NCI-H1694 (cell line): ENCODE measurements around the gene SLC2A9.

Experiments
- DNase-seq: peaks from one replicate; lab custom pipeline; 2025; lab: John Stamatoyannopoulos, UW

SLC2A9 gene

DNA sequence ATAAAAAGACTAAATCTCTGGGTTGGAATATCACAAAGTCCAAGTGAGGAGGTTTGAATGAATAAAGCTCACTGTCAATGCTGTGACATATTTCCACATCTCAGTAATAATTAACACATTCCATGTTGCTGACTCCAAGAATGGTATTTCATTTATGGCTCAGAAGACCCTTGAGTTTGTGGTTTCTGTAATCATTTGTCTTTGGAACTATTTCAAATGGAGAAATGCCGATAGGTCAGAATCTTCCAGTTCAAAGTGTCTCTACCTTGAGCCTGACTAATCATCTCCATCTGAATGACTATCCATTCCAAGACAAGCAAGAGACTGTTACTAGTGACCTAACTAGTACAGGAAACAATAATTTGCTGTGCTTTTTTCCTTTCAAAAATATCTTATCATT lies 24.2 kb upstream of the SLC2A9 start:
- no peak for DNase-seq

DNA sequence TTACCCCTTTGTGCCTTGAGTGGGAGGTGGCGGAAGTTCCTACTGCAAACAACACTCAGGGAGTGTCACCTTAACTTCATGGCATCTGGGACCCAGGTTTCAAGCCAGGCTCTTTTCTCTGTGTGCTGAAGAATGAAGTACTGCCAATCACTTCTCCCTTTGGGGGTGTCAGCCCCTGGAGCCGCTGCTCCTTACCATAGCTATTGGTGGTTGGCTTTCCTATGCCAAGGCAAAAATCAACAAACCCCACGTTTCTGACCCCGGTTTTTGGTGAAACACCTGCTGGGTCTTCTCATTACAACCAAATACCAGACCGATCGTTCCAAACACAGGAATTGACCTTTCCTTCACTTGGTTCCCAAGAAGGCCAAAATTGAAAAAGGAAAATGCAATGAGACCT lies 19.7 kb upstream of the SLC2A9 start:
- no peak for DNase-seq

DNA sequence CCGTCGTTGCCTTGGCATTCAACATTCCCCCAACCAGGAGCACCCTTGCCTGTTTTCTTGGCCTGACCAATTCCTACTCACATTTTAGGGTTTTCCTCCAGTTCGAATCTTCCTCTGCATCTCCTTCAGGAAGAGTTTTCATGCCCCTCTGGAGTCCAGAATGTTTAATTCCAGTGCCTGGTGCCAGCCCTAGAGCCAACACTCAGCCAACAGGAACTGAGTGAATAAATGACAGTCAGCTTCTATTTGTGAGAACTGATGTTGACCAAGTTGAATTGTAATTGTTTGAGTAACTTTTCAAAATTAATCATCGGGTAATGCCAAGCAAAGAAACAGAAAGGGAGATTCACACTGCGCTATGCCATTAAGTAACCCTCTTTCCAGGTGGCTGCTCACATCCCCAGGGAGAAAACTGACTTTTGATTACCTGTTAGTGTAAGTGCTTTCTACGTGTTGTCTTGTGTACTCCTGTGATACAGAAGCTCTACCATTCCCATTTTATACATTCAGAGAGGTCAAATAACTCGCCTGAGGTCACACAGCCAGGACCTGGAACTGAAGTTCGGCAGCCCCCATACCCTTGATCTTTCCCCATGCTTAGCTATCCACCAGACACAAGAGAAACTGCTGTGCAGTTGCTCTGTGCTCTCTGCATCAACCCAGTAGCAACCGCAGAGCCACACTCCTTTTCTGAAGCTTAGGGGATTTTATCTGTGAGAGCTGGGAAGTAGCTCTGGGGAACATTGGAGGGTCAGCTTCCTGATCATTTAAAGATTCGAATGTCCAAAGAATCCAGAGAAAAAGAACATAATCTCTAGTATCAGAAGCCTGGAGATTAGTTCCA lies 19.0 kb upstream of the SLC2A9 start:
- DNase-seq: no peak

DNA sequence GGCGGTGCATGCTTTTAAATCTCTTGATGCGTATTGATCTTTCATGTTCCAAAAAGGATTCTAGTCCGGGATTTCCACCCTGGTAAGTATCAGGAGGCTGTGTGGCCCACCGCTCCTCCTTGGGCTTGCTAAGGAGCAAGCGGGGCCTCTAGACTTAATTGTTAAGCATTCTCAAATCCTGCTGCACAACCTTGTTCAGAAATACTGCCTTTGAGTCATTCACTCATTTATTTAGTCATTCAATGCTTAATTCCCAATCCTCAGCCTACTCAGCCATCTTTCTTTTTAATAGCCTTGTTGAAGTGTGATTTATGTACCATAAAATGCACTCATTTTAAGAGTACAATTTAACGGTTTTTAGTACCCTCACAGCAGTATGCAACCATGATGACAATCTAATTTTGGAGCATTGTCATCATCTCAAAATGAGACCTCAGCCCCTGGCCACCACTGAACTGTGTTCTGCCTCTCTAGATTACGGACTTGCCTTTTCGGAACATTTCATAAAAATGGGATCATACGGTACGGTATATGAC lies 15.6 kb upstream of the SLC2A9 start:
- no peak for DNase-seq

DNA sequence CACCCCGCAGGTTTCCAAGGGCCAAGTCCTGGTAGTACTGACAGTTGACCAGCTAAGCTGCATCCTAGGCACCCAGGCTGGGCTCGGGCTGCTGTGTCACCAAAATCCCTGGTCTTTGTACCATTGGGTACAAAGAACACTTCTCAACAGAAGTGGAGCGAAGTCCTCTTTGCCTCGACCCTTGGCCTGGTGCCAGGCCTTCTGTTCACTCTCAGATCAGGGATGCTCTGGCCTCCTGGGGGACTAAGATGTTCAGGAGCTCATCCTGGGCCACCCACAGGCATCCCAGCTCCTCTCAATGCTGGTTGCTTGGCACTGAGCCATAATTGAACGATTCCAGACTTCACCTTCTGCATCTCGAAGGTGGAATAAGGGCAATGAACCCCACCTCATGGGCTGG lies 13.8 kb upstream of the SLC2A9 start:
- DNase-seq: no peak

DNA sequence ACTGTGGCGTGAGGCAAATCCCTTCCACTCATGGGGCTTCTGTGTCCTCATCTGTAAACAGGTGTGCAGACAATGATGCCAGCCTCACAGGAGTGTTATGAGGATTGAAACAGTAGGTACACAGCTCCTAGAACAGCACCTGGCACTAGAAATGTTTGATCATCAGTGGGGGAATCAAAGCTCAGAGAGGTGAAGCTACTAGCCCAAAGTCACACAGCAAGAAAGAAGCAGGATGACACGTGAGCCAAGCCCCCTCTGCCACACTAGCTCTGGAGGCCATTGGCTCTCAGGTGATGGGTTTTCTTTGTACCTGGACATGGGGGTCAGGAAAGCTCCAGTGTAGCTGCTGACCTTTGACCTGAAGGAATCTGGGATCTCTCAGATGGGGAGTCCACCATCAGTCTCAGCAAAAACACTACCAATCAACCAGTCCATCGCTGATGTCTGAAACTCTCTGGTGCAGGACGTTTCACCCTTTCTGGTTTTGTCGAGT lies 13.4 kb upstream of the SLC2A9 start:
- DNase-seq: no peak

DNA sequence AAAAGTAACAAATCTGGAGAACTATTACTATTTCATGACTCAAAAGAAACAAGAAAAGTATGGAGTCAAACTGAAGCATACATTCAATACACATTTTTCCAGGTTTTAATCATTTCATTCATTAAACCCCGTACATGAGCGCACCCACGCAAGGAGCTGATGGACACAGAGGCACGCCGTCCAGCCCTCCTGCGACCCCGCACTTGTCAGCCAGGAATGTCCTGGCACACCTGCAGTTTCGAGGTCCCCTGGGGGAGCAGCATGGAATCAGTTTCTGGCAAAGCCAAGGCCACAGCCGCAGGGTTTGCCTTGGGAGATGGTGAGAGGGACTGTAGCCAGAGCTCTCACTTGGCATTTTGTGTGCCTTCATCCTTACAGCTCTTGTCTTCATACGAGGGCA lies 12.8 kb upstream of the SLC2A9 start:
- DNase-seq: no peak

DNA sequence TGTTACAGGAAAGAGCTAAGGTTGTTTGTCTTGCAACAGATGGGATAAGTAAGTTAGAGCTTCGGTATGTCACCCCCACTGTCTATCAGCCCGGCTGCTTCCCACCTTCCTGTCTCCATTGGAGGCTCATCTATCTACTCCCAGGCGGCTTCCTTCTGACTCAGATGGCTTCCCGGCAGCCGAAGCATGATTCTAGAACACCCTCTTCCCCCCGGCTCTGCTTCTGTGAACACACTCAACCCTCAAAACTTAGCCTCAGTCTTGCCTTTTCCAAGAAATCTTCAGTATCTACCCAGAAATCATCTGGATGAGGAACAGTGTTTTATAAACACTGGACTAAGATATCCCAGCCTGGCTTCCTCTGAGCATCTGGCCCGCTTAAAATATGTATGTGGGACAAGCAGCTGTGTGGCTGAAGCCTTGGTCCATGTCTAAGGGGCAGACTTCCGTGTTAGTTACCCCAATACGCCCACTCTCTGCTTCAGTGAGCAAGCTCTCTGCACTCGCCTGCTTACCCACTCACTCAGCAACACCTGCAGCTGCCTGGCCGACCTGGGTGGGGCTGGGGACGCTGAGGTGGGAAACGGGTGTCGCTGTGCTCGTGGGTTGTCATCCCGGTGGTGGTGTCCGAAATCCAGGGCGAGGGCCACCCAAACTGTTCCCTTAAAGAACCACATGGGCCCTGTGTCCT lies 12.0 kb upstream of the SLC2A9 start:
- DNase-seq: no peak

DNA sequence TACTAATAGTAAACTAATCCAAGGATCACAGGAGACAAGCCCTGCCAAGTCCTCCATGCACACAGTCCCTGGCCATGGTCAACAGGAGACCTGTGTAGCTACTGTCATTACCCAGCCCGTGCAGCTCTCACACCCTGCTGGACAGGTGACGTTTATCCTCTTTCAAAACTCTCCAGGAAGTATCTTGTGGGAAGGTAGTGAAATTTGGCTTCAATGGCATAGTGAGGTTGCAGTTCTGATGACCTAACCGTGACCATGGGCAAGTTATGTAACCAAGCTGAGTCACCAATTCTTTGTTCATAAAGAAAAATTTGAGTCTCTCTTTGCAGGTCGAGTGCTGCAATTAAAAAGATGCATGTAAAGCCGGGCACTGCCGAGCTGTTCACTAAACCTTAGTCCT lies 11.3 kb upstream of the SLC2A9 start:
- DNase-seq: no peak

DNA sequence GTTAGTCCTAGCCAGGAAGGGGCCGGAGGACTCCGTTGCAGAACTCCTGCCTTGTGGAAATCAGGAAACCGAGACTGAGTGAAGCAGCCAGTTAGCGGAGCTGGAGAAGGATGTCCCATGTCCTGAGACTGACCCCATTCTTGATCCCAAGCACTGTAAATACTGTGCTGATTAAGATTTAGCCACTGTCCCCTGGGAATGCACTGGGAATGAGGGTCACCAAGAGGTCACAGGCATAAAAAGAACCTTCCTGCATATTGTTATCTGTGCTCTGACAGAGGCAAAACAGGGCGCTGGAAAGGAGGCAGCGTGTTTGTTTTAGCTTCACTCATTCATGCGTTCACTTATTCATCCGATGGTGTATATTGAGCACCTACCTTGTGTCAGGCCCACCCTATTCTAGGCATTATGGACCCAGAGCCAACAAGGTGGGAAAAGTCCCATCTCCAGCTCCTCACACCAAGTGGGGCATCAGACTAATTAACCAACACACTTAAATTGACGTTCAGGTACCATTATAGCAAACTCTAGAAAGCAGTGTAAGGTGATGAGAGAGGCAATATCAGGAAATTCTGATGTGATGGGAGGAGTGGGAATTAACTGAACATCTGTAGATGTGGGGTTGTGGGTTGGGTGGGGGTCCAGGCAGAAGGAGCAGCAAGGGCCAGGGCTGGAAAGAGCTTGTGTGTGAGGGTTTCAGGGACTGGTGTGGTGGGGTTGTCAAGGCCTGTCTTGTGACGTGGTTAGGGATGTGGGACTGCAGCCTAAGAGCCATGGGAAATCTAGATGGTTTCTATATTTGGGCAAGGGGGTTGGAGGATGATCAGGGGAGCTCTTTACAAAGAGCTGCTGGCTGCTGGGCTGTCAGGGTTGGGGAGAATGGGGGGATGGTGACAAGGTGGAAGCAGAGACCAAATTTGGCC lies 10.6 kb upstream of the SLC2A9 start:
- no peak for DNase-seq

DNA sequence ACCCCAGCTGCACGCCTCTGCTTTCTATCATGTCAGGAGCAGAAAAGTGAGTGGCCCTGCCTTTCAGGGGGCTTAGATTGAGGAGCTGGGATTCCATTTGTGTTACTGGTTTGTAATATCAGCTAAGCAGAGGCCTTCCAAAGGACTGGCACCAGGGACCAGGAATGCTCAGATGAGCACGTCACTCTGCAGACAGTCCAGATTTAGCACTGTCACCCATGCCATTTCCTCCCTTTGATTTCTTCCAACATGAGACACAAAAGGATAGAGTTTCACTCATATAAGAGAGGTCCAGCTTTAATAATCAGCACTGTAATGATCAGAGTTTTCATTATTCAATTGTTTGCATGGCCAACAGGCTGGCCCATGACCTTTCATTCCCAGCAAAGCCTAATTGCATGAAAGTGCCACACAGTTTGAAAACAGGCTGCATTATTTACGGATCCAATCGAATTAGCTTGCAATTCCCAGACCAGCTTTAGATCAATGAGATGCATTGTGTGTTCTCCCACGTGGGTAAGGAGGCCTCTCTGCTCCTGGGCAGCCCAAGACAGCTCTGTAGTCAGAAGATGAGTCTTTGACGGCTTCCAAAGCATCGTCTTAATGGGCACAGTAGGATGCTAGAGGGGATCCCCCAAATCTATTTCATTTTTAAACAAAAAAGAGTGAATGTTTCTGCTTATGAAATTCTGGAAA lies 9.8 kb upstream of the SLC2A9 start:
- DNase-seq: no peak

DNA sequence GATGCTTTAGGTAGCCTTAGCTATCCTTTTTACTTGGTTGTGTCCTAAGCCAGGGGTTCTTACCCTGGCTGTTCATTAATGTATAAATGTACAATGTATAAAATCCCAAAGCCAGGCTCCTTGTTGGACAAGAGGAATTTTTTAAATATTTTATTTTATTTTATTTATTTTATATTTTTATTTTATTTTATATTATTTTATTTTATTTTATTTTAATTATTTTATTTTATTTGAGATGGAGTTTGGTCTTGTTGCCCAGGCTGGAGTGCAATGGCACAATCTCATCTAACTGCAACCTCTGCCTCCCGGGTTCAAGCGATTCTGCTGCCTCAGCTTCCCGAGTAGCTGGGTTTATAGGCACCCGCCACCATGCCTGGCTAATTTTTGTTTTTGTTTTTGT lies 8.1 kb upstream of the SLC2A9 start:
- DNase-seq: no peak

DNA sequence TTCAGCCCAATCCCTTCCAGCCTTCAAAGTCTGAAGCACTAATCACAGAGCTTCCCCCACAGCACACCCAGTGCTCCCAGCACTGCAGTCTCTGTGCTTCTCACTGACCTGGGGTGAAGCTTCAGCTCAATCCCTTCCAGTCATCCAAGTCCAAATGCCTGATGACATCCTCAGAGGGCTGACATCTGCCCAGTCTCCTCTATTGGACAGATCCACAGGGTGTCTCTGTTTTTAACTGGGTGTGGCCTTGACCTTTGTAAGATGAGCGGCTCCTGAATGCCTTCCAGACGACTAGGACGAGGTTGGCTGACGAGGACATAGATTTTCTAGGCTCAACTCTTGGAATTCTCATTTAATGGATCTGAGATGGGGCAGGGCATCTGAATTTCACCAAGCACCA lies 7.6 kb upstream of the SLC2A9 start:
- DNase-seq: no peak

DNA sequence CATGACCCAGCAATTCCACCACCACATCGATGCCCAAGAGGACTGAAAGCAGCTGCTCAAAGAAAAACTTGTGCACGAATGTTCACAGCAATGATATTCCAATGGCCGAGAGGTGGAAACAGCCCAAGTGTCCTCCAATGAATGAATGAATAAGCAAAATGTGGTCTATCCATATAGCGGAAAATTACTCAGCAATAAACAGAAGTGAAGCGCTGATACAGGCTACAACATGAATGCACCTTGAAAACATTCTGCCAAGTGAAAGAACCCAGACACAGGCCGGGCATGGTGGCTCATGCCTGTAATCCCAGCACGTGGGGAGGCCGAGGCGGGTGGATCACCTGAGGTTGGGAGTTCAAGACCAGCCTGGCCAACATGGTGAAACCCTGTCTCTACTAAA lies 5.2 kb upstream of the SLC2A9 start:
- DNase-seq: no peak

DNA sequence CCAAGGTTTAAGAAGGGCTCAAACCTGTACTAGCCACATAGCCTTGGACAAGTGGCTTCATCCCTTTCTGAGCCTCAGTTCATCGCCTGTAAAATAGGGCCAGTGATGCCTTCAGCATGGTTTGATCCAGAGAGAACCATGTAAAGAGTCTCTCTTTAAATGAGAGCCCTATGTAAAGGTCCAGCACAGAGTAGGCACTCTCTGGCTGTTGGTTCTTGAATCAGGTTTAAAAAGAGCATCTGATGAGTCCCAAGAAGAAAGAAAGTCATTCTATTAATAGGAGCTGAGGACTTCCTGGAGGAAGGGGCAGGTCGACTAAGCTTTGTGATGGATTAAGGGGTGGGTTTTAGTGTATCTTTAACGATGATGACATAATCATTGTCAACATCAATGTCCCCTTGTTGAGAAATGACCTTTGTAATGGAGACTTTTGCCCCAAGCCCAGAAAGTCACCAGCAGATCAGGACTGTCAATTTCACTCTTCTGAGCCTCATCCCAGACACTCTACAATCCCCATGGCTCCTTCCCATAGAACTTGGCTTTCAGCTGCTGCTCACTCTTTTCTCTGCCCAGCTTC lies 4.0 kb upstream of the SLC2A9 start:
- no peak for DNase-seq

DNA sequence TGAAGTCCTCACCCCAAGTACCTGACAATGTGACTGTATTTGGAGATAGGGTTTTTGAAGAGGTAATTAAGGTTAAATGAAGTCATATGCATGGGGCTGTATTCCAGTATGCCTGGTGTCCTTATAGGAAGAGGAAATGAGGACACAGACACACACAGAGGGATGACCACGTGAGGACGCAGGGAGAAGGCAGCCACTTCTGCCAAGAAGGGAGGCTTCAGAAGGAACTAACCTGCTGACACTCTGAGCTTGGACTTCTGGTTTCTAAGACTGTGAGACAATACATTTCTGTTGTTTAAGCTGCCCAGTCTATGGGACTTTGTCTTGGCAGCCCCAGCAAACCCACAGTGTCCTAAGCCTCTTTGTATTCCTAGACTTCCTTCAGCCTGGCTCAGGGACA lies 3.0 kb upstream of the SLC2A9 start:
- no peak for DNase-seq

DNA sequence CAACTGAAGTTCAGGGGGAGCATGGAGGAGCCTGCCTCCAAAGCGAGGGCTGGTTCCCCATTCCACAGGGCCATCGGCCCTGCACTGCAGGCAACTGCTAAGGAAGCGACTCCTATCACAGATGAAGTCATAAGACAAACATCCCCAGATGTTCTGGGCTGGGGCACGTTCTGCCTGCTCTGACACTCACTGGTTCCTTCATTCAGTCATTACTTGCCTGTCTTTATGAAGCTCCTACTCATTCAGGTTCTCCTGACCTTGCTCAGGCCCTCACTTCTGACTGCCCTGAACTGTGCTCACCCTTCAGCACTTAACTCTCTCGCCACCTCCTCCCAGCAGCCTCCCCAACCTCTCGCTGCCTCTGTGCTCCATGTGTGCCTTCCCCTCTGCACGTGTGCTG lies 2.5 kb upstream of the SLC2A9 start:
- no peak for DNase-seq

DNA sequence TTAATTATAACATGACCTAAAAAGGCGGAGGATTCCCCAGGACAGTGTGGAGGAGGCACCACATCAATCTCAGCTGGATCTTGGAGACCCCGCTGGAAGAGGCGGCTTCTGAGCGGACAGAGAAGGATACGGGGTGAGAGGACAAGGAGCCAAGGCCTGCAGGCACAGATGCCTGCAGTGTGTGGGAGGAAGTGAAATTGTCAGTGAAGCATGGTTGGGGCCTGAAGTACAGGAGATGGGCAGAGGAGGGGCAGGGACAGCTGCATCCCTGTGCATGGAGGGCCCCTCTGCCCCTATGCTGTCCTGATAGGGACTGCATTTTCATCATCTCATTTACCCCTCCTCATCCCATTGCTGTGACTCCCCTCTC lies 1.7 kb upstream of the SLC2A9 start:
- no peak for DNase-seq

DNA sequence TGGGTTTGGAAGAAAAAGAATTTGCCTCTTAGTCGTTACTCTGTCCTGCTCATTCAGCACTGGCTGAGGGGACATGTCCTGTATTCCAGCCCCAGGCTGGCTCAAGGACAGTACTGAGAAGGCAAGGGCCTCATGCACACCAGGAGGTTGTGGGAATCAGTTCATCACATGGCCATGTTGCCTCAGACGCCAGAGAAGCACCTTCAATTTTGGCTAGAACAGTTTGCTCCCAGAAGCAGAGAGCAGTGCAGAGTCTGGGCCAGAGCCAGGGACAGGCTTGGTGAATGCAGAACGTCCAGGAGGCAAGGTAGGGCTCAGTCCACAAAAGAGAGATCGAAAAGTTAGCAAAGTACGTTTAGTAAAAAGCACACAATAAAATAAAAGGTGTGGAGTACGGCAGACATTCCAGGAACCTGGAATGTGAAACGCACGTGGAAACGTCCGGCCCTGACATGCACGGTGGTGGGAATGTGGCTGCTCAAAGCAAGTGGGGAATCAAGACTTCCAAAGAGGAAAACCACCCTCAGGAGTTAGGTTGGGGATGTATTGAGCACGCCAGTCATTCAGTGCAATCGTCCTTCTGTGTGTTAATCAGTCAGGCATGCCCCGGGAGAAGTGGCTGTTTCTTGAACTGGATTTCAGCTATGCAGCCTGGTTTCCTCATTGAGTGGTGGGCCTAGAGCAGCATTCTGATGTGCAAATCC lies 1.2 kb upstream of the SLC2A9 start:
- no peak for DNase-seq

DNA sequence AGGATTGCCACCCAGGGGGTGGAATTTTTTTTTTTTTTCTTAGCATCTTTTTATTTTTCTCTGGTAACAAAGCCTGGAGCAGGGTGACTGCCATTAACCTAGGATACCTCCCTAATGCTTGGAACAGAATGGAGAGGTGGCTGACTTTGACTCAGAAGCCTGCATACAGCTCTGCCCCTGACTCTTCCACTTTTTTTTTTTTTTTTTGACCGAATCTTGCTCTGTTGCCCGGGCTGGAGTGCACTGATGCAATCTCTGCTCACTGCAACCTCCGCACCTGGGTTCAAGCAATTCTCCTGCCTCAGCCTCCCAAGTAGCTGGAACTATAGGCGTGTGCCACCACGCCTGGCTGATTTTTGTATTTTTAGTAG lies 341 bp upstream of the SLC2A9 start:
- no peak for DNase-seq

DNA sequence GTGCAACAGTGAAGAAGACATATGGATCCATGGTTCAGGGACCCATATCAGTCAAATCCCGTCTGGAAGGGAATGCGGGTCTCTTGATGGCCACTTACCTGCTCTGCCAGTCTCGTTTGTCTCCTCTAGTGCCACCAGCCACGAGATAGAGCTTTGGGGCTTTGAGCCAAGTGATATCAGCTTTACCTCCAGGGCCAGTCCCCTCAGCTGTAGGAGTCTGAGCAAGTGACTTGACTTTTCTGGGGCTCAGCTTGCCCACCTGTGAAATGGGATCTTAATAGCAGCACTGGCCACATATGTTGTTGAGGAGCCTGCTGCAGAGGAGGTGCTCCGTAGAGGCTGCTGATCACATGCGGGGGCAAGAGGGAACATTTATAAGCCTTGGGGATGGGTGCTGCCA lies 1.2 kb downstream of the SLC2A9 start:
- no peak for DNase-seq
